NCI-H187 treated with DMSO at 0.1 percent for 48 hours (cell line): Measurements from ENCODE around the gene CASZ1.

ENCODE experiments used
- DNase-seq: peaks from one replicate; lab custom pipeline; 2025; lab: John Stamatoyannopoulos, UW

The CASZ1 gene

DNA sequence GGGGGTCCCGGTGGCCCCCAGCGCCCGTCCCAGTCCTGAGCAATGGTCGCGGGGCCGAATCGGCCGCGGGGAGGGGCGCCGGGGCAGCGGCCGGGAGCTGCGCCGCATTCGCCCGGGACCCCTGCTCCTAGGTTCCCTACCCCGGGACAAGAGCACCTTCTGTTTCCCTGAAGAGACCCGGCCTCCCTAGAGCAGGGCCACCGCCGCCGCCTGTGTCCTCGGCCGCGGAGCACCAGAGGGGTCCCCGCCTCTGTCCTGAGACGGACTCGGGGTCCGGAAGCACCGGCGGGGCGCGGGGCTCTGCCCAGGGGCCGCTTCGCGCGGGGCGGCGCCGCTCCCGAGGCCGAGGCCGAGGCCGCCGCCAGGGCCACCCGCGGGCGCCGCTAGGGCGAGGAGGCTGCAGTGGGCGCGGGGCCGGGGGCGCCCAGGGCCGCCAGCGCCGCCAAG, 157.9 kb downstream of the CASZ1 start:
- no peak for DNase-seq

DNA sequence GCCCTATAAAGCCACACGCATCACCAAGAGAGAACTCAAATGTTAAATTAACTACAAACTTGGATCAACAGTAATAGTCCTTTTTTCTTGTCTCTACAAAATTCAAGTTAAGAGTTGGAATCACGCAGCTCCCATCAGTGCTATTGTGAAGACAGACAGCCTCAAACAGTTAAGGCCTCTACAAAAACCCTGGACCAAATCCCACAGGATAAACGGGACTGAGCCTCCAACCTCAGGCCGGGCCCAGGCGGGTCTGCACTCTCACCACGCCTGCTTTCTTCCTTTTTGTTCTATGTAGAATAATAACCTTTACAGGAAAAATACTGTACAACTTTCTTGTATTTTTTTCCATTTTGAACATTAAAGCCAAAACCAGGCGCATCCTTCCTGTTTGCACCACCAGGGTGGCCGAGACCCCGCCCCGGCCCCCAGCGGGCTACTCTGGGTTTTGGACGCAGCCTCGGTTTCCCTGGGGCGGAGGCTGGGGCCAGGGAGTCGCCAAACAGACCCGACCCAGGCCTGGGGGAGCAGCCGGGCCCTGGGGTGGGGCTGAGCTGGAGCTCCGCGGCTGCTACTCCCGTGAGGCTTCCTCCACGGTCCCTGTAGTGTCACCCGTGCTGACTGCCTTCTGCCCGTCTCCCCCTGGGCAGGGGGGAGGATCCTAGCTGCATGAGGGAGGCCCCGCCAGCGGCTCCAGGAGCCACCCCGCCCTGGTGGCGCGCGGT, 158.4 kb downstream of the CASZ1 start:
- no peak for DNase-seq

DNA sequence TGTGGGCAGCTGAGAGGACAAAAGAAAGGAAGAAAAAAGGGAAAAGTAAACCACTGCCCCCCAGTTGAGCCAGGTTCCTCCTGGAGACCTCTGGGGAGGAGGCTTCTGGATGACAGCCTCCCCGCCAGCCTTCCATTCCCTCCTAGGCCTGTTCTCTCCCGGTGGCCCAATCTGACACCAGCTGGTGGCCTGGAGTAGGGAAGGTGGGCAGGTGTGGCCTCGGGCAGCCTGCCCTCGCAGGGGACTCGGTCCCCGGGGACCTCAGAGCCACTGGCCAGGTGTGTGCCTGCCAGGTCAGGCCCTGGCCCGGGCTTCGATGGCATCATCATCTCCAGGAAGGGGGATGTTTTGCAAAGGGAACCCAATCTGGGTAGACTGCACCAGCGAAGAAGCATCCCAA, 159.0 kb downstream of the CASZ1 start:
- DNase-seq: no peak

DNA sequence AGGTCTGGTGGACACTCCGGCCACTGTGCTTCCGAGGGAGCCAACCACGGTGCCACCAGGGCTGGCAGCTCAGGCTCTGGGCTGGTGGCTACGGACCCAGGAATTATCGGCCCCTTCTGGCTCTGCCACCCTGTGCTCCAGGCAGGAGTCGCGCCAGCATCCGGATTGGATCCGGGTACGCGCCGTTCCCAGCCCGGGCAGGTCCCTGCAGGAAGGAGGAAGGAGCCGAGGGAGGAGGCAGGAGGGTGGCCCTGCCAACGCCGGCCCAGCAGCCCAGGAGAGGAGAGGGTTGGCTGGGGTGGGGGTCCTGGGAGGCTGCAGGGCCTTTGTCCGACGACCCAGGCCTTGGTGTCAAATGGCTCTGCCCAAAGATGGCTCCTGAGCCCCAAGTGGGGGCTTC, 160.5 kb downstream of the CASZ1 start:
- no peak for DNase-seq

DNA sequence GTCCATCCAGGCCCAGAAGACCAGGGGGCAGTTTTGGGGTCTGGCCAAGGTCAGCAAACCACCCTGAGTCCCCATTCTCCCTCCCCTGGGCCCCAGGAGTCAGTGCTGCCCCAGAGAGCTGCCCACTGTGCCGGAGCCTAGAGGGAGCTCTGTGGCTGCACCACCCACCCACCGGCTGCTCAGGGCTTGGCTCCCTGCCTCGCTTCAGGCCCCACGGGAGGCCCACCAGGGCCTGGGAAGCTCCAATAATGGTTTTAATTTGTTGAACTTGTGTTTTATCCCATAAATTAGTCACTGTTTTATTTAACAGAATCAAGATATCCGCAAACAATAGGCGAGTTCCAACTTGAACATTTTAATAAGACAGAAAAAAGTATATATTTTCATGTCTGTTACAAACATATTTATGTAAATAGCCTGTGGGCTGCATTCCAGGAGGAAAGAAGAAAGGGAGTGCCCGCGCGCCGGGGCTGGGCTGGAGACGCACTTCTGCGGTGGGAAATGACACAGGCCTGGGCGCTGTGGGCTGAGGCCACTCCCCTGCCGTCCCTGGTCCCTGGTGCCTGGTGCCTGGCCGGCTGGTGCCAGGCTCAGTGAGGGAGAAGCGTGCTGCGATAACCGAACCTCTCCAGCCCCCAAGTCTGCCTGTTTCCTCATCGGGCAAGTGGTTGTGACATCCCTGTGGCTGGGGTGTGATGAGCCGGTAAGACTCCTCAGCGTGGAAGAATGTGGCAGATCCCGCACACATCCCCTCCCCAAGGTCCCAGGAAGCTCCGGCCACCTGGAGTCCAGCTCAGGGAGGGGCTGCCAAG, 161.2 kb downstream of the CASZ1 start:
- no peak for DNase-seq

DNA sequence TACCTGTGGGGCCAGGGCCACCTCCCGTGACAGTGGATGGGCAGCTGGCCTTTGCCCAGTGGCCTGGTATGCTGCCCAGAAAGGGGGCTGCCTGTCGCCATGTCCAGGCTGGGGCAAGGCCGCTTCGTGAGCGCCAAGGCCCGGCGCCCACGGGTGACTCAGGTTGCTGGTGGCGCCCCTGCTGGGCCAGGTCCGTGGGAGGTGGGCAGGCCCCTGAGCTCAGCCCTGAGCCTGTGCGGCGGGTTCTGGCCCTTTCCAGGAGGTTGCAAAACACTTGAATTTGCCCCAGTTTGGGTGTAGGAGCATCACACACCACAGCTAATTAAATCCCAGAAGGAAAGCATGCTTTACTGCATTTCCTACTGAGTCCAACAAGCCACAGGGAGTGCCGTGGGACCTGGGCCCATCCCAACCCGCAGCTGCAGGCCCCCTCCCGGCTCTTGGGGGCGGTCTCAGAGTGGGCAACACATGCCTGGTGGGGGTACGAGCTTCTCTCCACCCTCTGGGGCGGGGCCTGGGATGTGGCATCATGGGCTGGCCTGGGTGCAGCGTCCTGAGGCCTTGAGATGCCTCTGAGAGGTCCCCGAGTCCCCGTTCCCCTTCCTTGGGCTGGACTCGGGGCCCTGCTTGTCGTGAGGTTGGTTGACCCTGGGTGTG, 161.9 kb downstream of the CASZ1 start:
- no peak for DNase-seq

DNA sequence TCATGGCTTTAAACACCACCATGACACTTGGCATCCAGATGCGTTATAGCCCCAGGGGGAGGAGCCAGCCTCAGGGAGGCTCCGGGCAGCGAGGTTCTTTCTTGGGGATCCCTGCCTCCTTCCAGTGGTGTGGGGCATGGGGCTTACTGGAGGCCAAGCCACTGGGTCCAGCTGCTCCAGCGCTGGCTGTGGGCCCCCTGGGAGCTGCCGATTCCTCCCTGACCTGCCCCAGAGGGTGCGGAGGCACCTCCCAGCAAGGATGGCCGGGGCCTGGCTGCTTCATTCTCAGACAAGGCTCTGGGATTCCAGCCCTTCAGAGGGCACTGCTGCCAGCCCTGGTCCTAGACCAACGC, 162.4 kb downstream of the CASZ1 start:
- no peak for DNase-seq

DNA sequence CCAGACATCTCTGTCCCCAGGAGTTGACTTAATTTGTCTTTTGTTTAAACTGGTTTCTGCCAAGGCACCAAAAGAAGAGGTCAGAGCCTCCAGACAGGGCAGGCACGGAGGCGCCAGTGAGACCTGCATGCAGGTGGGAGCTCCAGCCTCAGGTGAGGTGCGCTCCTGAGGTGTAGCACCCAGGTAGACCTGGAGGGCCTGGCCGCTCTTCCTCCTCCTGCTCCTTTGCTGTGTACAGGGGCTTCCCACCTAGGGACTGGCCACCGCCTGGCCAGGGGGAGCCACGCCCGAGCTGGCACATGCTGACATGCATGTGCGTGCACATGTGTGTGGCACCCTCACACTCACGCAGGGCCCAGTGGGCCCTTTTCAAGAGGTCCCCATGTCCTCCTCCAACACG, 163.0 kb downstream of the CASZ1 start:
- DNase-seq: no peak

DNA sequence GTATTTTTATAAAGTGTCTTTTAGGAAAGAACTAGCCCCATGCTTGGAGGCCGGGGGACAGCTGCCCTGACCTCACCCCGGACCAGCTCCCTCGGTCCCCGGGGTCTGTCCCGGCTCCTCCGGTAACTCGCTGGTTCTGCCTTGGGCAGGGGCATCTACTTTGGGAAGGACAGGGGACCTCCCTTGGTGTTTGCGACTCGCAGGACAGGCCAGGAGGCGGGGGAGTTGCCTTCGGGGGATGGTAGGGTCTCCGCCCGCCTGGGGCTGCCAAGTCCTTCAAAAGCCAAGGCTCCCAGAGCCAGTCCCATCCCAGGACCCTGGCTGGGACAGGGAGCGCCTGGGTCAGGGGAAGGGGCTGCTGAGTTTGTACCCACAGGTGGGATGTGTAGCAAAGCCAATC, 163.8 kb downstream of the CASZ1 start:
- DNase-seq: no peak

DNA sequence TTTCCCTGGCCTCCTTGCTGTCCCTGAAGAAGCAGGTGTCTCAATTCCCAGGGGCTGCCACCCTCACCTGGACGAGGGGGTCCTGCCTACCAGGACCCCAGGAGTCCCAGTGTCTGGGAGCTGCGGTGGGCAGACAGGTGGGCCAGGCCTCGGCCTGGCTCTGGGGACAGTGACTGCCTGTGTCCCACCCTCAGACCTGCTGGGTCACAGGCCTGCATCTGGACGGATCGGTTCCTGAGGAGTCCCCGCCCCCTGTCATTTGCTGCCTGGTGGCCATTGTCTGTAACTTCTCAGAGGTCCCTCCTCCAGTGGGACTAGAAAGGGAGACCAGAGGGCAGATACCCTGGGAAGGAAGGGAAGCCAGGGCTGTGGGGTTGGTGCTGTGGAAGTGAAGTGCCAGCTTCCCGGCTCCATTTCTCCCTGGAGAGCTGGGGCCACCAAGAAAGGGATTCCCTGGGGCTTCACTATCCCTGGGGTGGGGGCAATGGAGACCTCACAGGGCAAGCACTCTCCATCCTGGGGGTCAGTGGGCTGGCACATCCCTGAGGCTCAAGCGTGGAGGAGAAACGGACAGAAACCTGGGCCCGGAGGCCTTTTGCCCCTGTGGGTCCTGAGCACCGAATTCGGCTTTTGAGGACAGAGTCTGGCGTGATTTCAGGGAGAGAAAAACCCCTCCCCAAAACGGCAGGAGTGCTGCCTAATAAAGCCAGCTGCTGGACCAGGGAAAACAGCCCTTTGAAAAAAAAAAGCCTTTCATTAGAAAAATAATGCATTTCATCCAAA, 164.4 kb downstream of the CASZ1 start:
- no peak for DNase-seq

DNA sequence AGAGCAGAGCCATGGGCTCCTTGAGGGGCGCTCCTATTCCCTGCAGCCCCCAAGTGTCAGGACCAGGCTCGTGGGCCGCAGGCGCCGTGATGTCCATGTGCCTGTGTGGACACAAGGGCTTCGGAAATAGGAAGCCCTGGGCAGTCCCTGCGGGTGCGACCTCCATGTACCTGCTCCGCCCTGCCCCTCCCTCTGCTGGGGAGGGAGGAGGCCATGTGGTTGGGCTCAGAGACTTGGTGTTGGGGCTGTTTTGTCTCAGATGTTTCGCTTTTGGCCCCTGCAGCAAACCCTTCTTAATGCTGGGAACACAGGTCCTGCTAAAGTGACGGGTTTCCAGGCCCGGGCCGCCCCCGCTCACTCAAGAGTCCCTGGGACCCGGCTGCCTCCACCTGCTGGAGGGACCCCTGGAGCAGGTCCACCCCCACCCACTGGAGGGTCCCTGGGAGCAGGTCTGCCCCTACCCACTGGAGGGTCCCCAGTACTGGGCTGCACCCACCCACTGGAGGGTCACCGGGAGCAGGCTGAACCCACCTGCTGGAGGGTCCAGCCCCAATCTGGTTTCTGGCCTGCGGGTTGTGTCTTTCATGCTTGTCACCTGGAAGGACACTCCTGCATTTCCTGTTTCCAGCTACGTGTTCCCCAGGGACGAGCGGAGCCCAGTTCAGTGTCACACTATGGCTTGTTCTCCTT, 165.2 kb downstream of the CASZ1 start:
- DNase-seq: no peak

DNA sequence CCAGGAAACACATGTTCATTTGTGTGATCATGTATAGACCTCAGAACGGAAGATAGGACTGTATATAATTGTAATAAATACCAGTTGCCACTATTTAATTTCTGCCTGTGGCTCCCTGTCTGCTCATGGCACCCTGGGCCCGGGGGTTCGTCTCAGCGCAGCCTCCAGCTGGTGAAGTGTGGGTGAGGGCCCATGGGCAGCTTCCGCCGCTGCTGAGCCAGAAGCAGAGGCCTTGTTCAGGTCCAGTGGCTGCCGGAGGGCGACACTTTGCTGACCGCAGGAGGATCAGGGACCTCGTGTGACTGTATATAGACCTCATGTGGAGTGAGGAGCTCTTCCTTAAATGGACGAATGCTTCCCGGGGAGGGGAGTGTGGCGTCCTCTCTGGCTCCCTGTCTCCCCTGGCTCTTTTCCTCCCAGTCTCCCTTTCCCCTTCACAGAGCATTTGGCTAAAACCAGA, 165.8 kb downstream of the CASZ1 start:
- no peak for DNase-seq

DNA sequence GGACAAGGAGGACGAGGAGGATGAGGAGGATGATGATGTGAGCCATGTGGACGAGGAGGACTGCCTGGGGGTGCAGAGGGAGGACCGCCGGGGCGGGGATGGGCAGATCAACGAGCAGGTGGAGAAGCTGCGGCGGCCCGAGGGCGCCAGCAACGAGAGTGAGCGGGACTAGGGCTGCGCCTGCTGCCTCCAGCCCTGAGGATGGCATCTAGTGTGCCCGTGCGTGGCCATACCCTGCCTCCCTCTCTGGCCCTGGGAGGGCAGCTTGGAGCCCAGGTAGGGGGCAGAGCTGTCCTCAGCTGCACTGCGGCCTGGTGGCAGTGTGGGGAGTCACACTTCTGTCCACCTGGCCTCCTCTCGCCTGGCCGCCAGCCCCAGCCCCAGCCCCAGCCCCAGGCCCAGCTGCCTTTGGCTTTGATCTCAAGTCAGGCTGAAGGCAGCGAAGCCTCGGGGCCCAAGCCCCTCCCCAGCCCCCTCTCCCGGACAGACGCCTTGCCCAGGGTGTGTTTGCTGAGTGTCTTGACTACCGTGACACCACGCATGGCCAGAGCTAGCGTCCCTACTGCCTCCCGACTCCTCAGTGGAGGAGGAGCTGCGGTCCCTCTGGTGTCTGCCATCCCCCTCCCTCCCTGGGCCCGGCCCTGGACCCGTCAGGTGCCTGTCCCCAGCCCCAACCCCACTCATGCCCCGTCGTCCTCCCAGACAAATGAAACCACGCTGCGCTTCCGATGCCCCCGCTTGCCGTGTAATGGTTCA, 166.5 kb downstream of the CASZ1 start:
- no peak for DNase-seq

DNA sequence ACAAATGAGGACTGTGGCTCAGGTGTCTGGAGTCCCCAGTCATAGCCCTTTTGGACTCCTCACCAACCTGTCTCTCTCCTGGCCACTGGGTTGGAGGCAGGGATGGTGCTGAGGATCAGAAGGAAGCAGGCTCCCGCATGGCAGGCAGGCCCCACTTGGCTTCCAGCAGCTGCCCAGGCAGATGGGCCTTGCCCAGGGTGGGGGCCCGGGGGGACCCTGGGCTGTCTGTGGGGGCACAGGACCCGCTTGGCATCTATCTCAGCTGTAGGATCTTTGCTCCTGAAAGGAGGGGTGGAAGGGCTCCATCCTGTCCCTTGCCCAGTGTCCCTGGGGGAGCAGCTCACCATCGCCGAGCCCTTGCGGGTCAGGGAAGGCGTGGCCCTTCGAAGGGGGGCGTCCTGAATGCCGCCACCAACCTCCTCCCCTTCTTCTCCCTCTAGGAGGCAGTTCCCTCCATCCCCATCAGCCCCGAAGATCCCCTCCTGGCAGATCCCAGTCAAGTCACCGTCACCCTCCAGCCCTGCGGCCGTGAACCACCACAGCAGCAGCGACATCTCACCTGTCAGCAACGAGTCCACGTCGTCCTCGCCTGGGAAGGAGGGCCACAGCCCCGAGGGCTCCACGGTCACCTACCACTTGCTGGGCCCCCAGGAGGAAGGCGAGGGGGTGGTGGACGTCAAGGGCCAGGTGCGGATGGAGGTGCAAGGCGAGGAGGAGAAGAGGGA, 167.2 kb downstream of the CASZ1 start:
- no peak for DNase-seq

DNA sequence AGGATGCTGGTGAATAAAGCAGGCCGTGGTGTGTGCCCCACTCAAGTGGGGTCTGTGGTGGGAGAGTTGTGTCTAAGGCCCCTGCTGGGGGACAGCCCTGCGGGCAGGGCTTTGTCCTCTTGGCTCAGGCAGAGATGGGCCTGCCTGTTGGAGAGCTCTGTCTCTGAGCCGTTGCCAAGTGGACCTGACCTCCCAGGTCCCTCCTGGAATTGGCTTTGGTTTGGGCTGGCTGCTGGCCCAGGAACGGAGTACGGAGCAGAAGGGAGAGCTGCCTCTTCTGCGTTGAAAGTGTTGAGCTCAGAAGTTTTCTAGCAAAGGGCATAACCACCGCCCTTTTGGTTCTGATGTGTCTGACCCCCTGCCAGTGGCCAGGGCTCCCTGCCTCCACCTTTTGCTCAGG, 167.8 kb downstream of the CASZ1 start:
- DNase-seq: no peak

DNA sequence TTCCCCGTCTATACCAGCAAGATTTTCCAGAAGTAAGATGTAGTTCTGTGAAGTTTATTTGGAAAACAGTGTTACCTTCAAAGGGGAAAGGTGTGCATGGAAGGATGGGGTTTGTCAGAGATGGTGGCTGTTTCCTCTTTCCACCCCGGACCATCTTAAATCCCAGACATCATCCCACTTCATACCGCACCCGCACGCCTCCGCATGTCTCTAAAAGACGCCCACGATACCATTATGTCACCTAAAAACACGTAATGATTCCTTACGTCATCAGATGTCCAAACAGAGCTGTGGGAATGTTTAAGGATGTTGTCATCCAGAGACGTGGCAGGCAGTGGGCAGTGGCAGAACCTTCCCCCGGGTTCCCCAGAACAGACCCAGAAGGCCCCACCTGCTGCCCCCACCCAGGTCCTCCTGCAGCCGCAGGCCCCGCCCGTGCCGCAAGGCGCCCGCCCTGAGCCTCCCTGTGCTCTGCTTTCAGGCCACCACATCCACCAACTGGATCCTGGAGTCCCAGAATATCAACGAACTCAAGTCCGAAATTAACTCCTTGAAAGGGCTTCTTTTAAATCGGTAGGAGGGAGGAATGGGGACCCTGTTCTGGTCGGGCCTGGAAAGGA, 169.5 kb downstream of the CASZ1 start:
- no peak for DNase-seq

DNA sequence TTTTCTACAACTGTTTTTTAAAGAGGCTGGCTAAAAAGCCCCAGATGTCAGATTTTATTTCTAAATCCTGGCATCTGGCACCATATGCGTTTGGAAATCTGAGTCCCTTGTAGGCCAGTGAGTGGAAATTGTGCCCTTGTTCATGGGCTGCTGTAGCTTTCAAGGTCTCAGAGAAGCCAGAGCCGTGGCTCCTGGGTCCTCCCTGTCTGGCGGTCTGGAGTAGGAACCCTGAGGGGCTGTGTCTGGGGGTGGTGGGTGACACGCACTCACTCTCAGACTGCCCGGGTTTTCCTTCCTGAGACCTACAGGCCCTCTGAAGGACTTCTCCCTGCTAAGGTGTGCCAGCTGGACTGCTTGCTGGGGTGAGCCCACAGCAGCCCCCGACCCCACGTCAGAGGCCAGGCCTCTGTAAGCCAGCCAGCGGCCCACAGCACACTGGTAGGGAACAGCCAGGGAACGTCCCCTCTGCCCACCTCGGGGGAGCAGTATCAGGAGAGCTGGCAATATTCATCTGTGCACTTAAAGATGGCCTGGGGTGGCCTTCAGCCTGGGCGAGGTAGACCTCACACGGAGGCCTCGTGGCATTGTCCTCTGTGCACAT, 170.2 kb downstream of the CASZ1 start:
- no peak for DNase-seq

DNA sequence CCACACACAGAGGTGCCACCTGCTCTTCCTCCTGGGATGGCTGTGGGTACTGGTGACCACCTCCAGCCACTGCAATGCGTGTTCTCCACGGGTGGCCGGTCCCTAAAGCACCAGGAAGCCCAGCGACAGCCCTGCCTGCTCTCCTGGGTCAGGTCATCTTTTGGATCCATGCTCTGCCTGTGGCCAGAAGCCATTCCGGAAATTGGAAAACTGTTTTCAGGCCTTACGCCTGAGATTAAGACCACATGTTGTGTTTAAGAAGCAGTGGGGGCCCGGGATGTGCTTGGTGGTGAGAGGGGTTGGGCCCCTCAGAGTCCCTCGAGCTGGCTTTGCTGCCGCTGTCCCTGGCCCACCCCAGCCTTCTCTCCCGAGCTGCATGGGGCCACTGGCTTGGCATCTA, 170.9 kb downstream of the CASZ1 start:
- no peak for DNase-seq

DNA sequence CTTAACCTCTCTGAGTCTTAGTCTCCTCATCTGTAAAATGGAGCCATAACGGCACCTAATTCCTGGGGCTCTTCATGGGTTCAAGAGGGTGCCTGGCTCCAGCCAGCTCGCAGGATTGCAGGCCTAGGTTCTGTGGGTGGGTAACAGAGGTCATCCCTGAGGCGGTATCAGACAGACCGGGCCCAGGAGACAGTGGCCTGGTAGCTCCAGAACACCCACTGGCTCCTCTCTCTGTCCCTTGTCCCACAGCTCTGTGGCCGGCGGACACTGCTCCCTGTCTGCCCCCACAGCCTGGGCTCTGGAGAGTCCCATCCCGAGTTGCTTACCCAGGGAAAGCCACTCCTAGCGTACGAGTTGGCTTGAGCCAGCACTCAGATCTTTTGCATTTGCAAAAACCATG, 171.4 kb downstream of the CASZ1 start:
- no peak for DNase-seq
